ENCODE data around the gene CAPN12.

CAPN12 gene

GRCh38 chr19:38726284-38726673 is 18.0 kb downstream of the CAPN12 start:
- H3K4me3 ChIP-seq (replicated peaks in 1 of 2; ENCODE audit: low read depth in 2 of 2, low read length in 2 of 2) = no peak overlapping the region
- no peak for DNase-seq (ENCODE audit: low read depth in 2 of 2)
- TF ChIP-seq CTCF (IDR thresholded peaks at IDR 0.05; ENCODE audit: low read depth, low read length) = no peak

- DNase-seq (ENCODE audit: low read depth in 2 of 2) = no peak
- TF ChIP-seq CTCF (IDR thresholded peaks at IDR 0.05; ENCODE audit: low read depth, low read length) = no peak
- H3K4me3 ChIP-seq (replicated peaks in 1 of 2; ENCODE audit: low read depth in 2 of 2, low read length in 2 of 2) = no peak overlapping the region
These were observed 18.6 kb downstream of the CAPN12 start for GRCh38 chr19:38725469-38726283.

- DNase-seq (ENCODE audit: low read depth in 2 of 2) = no peak
- TF ChIP-seq CTCF (IDR thresholded peaks at IDR 0.05; ENCODE audit: low read depth, low read length) = no peak
- H3K4me3 ChIP-seq (replicated peaks in 1 of 2; ENCODE audit: low read depth in 2 of 2, low read length in 2 of 2) = no peak overlapping the region
These were observed 20.1 kb downstream of the CAPN12 start for GRCh38 chr19:38723990-38724854.

- H3K4me3 ChIP-seq (replicated peaks in 1 of 2; ENCODE audit: low read depth in 2 of 2, low read length in 2 of 2) = no peak overlapping the region
- TF ChIP-seq CTCF (IDR thresholded peaks at IDR 0.05; ENCODE audit: low read depth, low read length) = no peak
These were observed 20.7 kb downstream of the CAPN12 start for GRCh38 chr19:38723606-38723965.

GRCh38 chr19:38722947-38723605 is 21.2 kb downstream of the CAPN12 start:
- no peak for DNase-seq (ENCODE audit: low read depth in 2 of 2)
- TF ChIP-seq CTCF (IDR thresholded peaks at IDR 0.05; ENCODE audit: low read depth, low read length) = no peak
- no peak overlapping the region for H3K4me3 ChIP-seq (replicated peaks in 1 of 2; ENCODE audit: low read depth in 2 of 2, low read length in 2 of 2)

More at GRCh38 chr19:38723606-38723965, 20.7 kb downstream of the CAPN12 start:
- no peak for DNase-seq (ENCODE audit: low read depth in 2 of 2)

GRCh38 chr19:38721979-38722773 is 22.1 kb downstream of the CAPN12 start:
- no peak for TF ChIP-seq CTCF (IDR thresholded peaks at IDR 0.05; ENCODE audit: low read depth, low read length)
- H3K4me3 ChIP-seq (replicated peaks in 1 of 2; ENCODE audit: low read depth in 2 of 2, low read length in 2 of 2) = no peak overlapping the region

More at GRCh38 chr19:38721979-38722773, 22.1 kb downstream of the CAPN12 start:
- peak in 1 of 2 donors; percentile 60 for DNase-seq (ENCODE audit: low read depth in 2 of 2)
